ENCODE measurements around the gene KRT15.

DNA sequence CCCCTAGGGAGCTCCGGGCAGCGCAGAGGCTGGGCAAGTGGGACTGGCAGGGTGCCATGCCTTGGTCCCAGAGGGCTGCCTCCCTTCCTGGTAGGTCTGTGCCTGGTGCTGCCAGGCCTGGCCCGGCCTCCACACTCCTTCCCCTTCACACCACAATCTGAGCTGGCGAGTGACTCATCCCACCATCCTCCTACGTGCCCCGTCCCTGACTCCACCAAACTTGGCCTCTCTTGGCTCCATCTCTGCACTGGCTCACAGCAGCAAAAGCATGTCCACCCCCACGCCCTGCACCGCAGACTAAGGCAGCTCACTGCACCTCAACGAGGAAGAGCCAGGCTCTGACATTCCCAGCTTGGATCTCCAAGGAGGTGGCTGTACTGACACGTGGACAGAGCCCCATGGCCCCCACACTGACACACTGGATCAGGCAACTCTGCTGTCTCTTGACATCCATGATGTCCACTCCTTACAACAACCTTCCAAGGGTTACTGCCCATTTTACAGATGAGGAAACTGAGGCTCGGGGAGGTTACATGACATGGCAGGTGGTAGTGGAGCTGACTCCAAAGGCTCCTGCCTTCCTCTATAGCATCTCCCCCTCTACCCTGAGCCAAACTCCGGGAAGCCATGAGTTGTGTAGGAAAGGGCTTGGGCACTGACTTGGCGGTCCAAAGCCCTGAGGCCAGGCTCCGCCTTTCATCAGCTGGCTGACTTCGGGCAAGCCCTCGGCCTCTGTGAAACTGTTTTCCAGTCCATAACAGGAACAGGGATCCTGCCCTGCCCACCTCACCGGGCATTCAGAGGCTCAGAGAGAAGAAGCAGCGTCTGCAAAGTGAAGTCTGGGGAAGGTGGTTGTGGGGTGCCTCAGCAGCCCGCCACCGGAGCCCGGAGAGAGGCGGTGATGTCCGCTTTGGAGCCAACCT, 29.5 kb upstream of the KRT15 start:
- TF ChIP-seq CTCF (conservative IDR thresholded peaks at IDR 0.05; ENCODE audit: low read depth, low read length) (no peak), MAFK (IDR thresholded peaks at IDR 0.05; ENCODE audit: low read depth, low read length) (no peak), POLR2A (IDR thresholded peaks at IDR 0.05; ENCODE audit: low read depth, low read length) (0 out of 2 replicates have a peak, but pooled peaks have one; percentile 11), RFX5 (IDR thresholded peaks at IDR 0.05; ENCODE audit: low read depth, low read length) (no peak), MXI1 (IDR thresholded peaks at IDR 0.05; ENCODE audit: borderline replicate concordance, low read depth, low read length) (peak; percentile 72; the same call in 1 of the 2 replicates), CHD1 (IDR thresholded peaks at IDR 0.05; ENCODE audit: low read depth, low read length) (0 out of 2 replicates have a peak, but pooled peaks have one; percentile 81), SMC3 (IDR thresholded peaks at IDR 0.05; ENCODE audit: low read depth, low read length) (peak; percentile 32), USF2 (IDR thresholded peaks at IDR 0.05; ENCODE audit: low read depth, low read length) (peak; percentile 42), CEBPB (IDR thresholded peaks at IDR 0.05; ENCODE audit: low read depth, low read length) (no peak)
